ENCODE results near the gene HDGFL3. TPM values are rescaled to one million over a fixed set of nuclear protein-coding genes. Genes with fewer than 3 reads are reported as not detected.

Gene HDGFL3
- total RNA-seq, 4 donors from 2014 or later = 5.7 to 19.0 (median 12.4) TPM

GRCh38 chr15:83204697-83205096, 2.9 kb downstream of the HDGFL3 start:
- TF ChIP-seq CTCF (IDR thresholded peaks at IDR 0.05) = no peak
- no peak for TF ChIP-seq POLR2A (IDR thresholded peaks at IDR 0.05)
- no peak for DNase-seq (ENCODE audit: low spot score in 2 of 2)
- WGBS, 2 donors = 70 to 77% methylated on average over 3 of the region's 3 CpGs
- H3K4me3 ChIP-seq (ENCODE audit: low read depth, poor library complexity, severe bottlenecking) = no peak overlapping the region
- intact Hi-C loops (cut with DNase I; ENCODE audit: low total_unique reads) = no loop called here

GRCh38 chr15:83203543-83203942, 4.1 kb downstream of the HDGFL3 start:
- TF ChIP-seq CTCF (IDR thresholded peaks at IDR 0.05) (no peak), POLR2A (IDR thresholded peaks at IDR 0.05) (no peak)
- intact Hi-C loops (cut with DNase I; ENCODE audit: low total_unique reads) = no loop called here
- 88 to 89% methylated on average over 4 of the region's 4 CpGs for WGBS, 2 donors
- H3K4me3 ChIP-seq (ENCODE audit: low read depth, poor library complexity, severe bottlenecking) = no peak overlapping the region
- no peak for DNase-seq (ENCODE audit: low spot score in 2 of 2)

- no peak for DNase-seq (ENCODE audit: low spot score in 2 of 2)
- intact Hi-C loops (cut with DNase I; ENCODE audit: low total_unique reads) = no loop called here
- no peak for TF ChIP-seq POLR2A (IDR thresholded peaks at IDR 0.05)
- no peak for TF ChIP-seq CTCF (IDR thresholded peaks at IDR 0.05)
- no peak overlapping the region for H3K4me3 ChIP-seq (ENCODE audit: low read depth, poor library complexity, severe bottlenecking)
Measured at GRCh38 chr15:83200589-83200988, 7.0 kb downstream of the HDGFL3 start.

- DNase-seq (ENCODE audit: low spot score in 2 of 2) = no peak
- TF ChIP-seq POLR2A (IDR thresholded peaks at IDR 0.05) = no peak
- no peak for TF ChIP-seq CTCF (IDR thresholded peaks at IDR 0.05)
- no peak overlapping the region for H3K4me3 ChIP-seq (ENCODE audit: low read depth, poor library complexity, severe bottlenecking)
- 93 to 94% methylated on average over 7 of the region's 7 CpGs for WGBS, 2 donors
- intact Hi-C loops (cut with DNase I; ENCODE audit: low total_unique reads) = no loop called here
Measured at GRCh38 chr15:83200162-83200561, 7.5 kb downstream of the HDGFL3 start.

- no peak for TF ChIP-seq CTCF (IDR thresholded peaks at IDR 0.05)
- TF ChIP-seq POLR2A (IDR thresholded peaks at IDR 0.05) = no peak
- intact Hi-C loops (cut with DNase I; ENCODE audit: low total_unique reads) = no loop called here
- no peak for DNase-seq (ENCODE audit: low spot score in 2 of 2)
- H3K4me3 ChIP-seq (ENCODE audit: low read depth, poor library complexity, severe bottlenecking) = no peak overlapping the region
- WGBS, 2 donors = 84 to 92% methylated on average over 1 of the region's 1 CpG
Measured at GRCh38 chr15:83199288-83199687, 8.3 kb downstream of the HDGFL3 start.

GRCh38 chr15:83198476-83198875, 9.1 kb downstream of the HDGFL3 start:
- 85 to 86% methylated on average over 3 of the region's 3 CpGs for WGBS, 2 donors
- DNase-seq (ENCODE audit: low spot score in 2 of 2) = no peak
- intact Hi-C loops (cut with DNase I; ENCODE audit: low total_unique reads) = no loop called here
- no peak overlapping the region for H3K4me3 ChIP-seq (ENCODE audit: low read depth, poor library complexity, severe bottlenecking)
- TF ChIP-seq CTCF (IDR thresholded peaks at IDR 0.05) (no peak), POLR2A (IDR thresholded peaks at IDR 0.05) (no peak)
